Lower leg skin (tissue), 3 donors: ENCODE results near the gene SIRPG.

Experiments used
- CTCF ChIP-seq, 3 donors: fragments of 450-650 bp; IDR thresholded peaks; one replicate each; pipeline ENCODE4 v1.5.1; 2016; ENCODE audit warnings: antibody characterized with exemption in 3 of 3, mild to moderate bottlenecking in 3 of 3, moderate library complexity in 2 of 3
- POLR2A ChIP-seq, 2 donors: fragments of 450-650 bp; IDR thresholded peaks; one replicate each; pipeline ENCODE4 v1.6.1; 2016 to 2017; ENCODE audit warnings: antibody characterized with exemption in 2 of 2, mild to moderate bottlenecking in 1 of 2, moderate library complexity in 1 of 2

- TF ChIP-seq POLR2A (IDR thresholded peaks at IDR 0.05), result no peak
- TF ChIP-seq CTCF (IDR thresholded peaks at IDR 0.05), result no peak
These were observed 27.3 kb upstream of the SIRPG start for GRCh38 chr20:1684872-1685271.
